GM20431 (cell line): ENCODE data around the gene AFDN.

Source experiments
- in situ Hi-C: fragments of 300-500 bp; cut with MseI, MboI; formaldehyde crosslinking; loops from one replicate; pipeline ENCODE4 v1.15.0; 2020; ENCODE audit warnings: low sequenced_read_pairs; ENCODE audit not compliant: unreplicated experiment

Gene AFDN

DNA sequence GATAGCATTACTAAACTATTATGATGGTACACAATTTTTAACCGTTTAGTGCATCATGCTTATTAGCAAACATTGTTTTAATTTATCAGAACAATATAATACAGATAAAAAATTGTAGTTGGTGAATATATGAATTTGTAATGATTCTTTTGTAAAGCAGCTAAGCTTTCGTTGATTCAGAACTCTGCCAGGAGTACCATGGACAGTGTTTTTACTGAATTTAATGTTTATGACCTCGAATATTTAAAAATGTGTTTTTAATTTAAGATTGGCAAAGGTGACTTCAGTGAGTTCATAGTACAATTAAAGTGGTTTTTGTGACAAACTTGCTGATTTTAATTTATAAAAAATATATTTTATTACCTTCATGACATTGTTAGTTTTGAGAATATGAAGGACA, 10.0 kb downstream of the AFDN start:
- in situ Hi-C loops, result no loop called here

DNA sequence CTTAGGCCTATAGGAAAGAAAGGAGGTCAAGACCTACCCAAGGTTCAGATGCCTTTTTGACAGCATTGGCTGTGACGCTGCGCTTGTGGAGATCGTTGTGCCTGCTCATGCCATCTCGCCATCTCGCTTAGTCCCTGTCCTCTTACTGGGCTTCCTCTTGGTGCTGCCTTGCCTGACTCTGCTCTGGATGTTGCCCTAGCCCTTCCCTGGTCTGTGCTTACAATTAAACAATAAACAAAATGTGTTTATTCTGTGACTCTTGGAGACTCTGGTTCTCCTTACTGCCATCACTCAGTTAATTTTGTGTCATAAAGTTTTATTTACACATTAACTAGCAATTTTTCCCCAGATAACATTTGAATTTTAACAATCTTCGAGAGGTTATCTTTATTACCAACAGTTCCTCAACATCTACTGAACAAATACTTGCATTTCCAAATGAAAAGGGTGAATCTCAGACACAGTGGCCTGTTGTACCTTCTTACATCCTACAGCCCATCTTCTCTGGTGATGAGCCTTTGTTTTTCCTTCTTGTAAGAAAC, 11.6 kb downstream of the AFDN start:
- in situ Hi-C loops, result no loop called here

DNA sequence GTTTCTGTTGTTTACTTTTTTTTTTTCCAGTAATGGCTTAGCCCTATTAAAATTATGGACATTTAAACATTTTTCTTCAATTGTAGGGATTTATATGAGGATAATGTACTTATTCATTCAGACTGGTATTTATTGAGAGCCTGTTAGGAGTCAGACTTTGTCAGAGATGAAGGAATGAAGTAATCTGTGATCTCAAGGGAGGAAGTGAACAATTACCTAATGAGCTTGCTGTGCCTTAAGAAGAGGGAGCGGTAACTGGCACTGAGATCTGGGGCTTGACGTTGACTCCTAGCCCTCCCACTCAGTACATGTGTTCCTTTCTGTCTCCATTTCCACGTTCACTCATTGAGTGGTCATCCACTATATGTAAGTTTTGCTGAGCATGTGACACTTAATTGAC, 12.6 kb downstream of the AFDN start:
- in situ Hi-C loops, result no loop called here

DNA sequence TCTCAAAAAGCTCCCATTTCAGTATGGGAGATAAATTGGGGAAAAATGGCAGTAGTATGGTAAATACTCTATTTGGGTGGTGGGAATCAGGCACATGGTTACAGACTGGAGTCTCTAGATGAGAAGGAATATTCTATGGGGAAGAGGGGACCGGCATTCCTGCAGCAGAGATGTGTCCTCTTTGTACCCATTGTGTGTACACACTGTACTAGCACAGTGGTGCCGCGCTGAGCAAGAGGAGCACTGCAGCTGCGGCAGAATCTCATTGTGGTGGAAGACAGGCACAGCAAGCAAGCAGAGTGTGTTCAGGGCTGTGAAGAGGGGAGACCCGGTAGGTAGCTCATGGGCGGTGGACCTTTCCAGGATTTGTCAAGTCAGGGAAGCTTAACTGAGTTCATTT, 13.0 kb downstream of the AFDN start:
- in situ Hi-C loops, result no loop called here

DNA sequence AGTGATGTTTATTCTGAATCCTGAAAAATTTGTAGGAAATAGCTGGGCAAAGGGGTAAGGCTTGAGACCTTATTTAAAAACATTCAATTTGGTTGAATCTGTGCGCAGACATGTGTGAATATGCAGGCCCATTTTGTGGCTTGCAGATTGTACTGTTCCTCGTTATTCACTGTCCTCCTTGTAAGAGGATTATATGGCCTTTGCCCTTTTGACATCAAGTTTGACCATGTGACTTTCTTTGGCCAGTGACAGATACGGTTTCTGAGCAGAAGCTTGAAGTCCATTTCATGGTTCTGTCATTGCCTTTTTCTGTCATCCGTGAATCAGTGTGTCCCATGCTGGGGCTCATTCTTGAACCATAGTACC, 13.4 kb downstream of the AFDN start:
- in situ Hi-C loops, result no loop called here

DNA sequence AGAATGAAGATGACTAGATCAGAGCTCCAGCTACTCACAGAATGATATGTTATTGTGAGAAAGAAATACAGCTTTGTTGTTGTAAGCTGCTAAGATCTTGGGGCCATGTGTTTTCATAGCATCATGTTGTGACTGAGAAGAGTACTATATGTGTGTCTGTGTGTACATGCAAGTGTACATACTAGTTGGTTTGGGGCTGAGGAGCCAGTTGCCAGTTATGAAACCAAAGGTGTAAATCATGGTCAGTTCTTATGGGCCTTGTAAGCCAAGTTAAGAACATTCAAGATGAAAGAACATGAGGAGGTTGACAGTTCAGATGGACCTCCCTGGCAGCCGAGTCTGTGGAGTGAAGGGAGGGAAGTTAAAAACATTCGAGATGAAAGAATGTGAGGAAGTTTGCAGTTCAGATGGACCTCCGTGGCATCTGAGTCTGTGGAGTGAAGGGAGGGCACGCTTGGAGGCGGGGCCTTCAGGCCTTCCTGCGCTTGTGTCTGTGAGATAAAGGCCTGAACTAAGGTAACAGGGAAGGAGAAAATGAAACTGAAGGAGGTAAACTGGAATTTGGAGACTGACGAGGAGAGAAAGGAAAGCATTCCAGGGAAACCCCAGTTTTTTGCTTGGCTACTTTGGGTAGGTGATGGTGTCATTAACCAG, 13.9 kb downstream of the AFDN start:
- in situ Hi-C loops, result no loop called here

DNA sequence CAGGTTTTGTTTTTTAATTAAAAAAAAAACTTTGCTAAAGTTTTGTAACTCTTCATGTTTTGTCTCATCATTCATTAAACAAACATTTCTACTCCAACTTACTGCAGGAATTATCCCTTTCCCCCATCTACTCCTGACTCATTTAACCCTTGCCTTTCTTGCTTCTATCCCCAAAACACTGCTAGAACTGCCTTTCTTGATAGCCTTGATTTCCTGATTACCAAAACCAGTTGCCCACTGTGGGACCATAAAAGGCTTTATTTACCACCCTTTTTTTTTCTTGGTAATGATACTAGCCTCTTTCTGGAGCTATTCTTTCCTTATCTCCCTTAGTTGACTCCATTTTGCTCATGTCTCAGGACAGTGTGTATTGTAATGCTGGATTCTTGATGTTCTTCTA, 15.3 kb downstream of the AFDN start:
- in situ Hi-C loops, result no loop called here

DNA sequence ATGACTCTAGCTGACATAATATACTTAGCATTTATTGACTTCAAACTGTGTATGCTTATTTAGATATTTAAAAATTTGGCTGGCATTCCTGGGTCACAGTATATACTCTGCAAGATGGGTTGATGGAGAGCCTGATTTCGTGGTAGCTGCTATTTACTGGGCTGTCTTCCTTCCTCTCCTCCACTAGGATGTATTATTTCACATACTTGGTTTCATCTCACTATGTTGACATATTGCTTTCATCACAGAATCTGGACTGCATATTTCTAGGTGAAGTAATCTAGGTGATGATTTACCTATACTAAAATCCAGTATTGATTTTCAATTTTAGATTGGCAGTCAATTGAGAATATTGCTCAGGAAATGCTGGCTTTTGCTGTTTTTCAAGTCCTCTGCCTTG, 15.7 kb downstream of the AFDN start:
- in situ Hi-C loops, result no loop called here

DNA sequence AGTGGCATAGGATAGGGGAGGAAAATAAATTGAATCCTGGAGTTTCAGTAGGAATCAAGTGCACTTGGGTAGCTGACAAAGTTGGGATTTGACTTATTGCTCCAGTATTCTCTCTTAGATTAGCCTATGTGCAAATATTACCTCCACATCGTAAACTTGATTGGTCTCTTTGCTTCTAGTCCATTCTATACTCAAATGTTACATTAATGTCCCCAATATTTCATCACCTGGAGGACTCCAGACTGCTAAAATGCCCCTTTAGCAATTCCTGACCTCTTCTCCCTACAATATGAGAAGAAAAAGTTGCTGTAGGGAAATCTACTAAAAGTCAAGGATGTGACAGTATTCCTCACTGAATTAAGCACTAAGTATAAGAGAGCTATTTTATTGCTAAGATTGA, 16.3 kb downstream of the AFDN start:
- in situ Hi-C loops, result no loop called here

DNA sequence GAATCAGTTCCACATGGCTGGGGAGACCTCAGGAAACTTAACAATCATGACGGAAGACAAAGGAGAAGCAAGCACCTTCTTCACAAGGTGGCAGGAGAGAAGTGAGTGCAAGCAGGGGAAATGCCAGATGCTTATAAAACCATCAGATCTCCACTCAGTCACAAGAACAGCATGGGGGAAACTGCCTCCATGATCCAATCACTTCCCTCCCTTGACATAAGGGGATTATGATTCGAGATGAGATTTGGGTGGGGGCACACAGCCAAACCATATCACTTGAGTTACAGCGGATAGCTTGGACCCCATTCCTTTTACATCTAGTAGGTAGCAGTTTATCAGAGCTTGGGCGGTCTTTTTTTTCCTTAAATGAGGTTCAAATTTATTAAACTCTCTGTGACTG, 19.1 kb downstream of the AFDN start:
- in situ Hi-C loops, result no loop called here

DNA sequence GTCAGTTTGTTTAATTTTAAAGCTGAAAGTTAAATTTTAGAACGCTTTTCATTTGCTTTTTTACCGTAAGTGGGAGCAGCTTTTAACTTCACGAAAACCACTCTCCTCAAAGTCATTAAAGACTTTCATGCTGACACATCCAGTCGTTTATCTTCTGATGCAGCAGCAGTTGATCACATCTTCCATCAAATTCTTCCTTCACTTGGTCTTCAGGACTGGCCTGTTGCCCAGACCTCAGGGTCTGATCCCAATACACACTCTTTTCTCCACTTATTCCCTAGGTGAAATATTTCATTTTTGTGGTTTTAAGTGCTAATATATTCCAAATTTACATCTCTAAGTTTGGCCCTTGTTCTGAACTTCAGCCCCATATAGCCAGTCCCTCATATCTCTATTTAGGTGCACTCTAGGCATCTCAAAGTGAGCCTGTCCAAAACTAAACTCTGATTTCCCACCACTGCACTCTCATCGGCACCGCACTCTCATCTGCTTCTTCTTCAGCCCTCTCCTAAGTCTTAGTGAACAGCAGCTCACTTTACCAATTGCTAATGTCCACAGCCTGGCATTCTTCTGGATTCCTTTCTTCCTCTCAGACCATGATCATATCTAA, 20.4 kb downstream of the AFDN start:
- in situ Hi-C loops, result no loop called here

DNA sequence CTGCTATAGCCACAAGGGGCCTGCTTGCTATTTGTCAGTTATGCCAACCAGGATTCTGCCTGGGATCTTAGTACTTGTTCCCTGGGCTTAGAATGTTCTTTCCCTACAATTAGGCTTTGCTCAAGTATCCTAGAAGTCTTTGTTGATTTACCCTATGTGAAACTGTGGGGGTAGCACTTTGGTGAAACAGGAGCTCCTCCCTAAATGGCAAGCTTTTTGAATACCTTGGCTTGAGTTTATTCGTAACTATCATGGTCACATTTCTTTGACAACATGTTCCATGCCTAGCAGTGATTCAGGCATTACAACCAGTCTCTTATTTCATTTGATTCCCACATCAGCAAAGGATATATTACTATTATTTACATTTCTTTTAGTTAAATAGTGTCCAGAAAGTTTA, 21.2 kb downstream of the AFDN start:
- in situ Hi-C loops, result no loop called here

DNA sequence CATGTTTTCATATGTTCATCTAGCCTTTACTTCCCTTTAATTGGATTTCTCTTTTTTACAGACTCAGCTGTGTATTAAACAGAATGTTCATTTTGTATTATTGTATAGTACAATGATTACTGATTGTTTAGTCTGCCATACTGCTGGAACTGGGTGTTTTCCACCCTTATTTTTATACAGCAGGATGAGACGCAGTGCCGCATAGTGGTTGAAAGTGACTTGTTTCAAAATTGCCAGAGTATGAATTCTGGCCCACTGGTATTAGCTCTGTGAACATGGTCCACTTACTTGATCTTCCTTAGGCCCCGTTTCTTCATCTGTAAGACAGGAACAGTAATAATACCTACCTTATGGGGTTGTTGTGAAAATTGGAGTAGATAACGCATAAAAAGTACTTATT, 22.1 kb downstream of the AFDN start:
- in situ Hi-C loops, result no loop called here

DNA sequence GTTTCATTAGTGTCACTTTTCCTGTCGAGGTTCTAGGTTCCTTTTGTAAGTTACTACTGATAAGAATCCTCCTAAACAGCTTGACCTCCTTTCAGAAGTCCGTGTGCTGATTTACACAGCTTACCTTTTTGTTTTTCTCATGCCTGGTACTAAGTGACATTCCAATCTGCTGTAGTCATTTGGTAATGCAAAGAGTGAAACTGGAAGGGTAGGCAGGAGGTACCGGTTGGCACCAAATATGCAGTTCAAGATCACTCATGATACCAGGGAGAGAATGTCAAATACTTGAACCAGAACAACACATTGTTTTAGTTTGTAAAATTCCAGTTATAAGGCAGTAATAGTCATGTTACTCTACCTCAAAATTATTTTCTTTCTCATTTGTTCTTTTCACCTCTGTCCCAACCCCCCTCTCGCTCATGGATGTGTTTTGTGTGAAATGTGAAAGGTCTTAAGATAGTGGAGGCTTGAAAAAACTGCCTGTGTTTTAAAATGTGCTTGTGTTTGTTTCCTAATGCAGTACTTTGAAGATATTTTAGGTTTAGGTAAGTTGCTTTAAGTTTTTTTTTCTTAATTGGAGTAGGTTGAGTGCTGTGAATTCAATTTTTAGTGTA, 23.2 kb downstream of the AFDN start:
- in situ Hi-C loops, result no loop called here

DNA sequence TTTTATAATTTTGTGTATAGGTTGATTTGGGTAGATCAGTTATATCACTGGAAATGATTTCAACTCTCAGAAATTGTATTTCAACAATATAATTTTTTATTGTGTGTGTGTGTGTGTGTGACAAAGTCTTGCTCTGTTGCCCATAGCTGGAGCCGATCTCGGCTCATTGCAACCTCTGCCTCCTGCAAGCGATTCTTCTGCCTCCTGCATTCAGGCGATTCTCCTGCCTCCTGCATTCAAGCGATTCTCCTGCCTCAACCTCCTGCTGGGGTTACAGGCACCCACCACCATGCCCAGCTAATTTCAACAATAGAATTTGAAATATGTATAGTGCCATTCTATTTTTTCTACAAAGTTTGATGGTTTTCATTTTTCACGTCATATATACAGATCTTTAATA, 24.1 kb downstream of the AFDN start:
- in situ Hi-C loops, result no loop called here

DNA sequence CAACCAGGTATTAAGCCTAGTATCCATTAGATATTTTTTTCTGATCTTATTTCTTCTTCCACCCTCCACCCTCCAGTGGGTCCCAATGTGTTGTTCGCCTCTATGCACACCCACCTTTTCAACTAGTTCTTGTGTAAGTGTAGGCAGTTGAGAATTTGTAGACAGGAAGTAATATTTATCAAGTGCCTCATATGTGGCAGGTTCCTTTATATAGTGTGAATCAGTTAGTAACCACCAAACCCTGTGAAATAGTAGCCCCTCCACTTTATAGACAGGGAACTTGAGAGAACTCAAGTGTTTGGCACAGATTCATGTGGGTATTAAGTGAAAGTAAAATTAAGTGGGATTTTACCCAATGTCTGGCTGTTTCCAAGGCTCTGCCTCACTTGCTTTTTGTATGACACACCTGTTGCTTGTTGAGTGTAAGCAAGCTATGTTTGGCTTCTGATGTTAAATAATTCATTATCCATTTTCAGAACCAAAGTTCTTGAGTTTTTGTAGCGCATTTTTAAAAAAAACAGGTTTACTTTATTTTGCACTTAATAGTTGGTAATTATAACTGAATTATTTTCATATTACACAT, 24.8 kb downstream of the AFDN start:
- in situ Hi-C loops, result no loop called here

DNA sequence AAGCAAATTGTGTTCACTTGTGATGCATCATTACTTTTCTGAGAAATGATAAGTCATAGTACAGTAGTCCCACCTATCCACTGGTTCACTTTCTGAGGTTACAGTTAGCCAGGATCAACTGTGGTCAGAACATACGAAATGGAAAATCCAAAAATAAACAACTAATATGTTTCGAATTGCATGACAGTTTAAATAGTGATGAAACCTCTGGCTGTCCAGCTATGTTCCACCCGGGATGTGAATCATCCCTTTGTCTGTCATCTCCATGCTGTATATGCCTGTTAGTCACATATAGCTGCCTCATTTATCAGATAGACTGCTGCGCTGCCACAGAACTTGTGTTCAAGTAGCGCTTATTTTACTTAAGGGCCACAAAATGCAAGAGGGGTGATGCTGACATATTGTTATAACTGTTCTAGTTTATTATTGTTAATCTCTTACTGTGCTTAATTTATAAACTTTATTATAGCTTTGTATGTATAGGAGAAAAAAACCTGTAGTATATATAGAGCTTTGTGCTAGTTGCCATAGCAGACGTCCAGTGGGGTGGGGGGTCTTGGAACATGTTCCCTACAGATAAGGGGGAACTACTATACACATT, 29.2 kb downstream of the AFDN start:
- in situ Hi-C loops, result no loop called here

DNA sequence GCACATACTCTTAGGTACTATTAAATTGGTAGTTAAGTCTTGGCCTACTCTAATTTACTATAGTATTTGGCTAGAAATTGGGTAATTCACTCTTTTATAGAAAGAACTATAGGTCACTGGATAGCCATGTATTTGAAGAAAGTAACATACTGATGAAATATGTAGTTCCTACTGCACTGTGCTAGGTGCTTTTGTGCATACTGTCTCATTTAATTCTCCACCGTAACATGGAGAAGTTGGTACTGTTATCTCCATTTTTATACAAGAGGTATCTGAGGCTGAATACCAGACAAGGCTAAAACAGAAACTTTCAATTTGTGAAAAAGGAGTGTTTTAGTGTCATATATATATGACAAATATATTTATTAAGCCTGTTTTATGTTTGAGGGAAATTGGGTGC, 29.8 kb downstream of the AFDN start:
- in situ Hi-C loops, result no loop called here

DNA sequence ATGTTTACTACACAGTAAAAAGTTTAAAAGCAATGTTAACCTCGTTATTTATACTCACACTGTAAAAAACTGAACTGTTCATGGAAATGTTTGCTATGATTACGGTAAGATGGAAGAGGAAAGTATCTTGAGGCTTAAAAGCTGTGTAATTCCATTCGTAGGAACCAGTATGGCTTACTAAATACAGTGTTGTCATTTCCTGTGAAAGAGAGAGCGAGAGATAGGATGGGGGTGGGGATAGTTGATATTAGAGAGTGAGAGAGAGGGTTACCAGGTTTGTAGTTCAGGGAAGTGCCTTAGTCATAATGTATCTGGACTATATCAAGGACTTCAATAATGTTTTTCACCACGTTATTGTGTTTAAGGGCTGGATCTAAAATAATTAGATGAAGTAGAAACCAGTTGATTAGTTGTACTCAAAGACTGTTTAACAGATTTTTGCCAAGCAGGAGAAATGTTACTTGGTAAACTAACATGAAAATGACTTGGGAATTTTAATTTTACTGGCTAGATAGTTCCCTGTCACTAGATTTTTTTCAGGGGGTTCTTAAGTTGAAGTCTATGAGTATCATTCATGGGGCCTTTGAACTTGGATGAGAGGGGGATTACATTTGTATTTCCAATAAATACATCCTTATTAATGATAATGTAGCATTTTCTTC, 30.4 kb downstream of the AFDN start:
- in situ Hi-C loops, result no loop called here

DNA sequence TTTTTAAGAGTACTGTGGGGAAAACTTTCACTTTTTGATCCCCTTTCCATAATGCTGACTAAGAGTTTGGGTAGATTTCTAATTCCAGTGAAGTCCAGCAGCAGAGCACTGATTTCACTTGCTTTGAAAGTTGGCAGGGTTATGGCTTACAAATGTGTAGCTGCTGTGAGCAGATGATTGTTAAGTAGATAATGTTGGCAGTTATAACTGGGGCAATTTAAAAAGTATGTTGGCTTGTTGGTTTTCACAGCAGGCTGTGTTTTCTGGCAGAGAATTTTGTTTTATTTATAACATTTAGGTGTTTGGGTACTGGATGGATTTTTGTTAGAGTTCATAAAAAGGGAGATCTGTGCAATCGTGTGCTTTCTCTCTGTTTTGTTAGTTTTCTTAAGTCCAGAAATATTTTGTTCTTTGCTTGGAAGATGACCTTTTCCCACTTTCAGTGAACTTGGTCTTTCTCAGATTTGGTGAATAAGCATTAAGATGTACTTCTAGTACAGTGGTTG, 31.4 kb downstream of the AFDN start:
- in situ Hi-C loops, result no loop called here
